Stimulated activated naive CD4-positive, alpha-beta T cell treated with Interleukin-2 at 50 U/mL for 16 hours (primary cell): ENCODE data around the gene HTRA3.

ENCODE experiments used
- DNase-seq: peaks from one replicate; lab custom pipeline; 2025; lab: John Stamatoyannopoulos, UW

Gene HTRA3

GRCh38 chr4:8267077-8267476 lies 2.5 kb upstream of the HTRA3 start:
- no peak for DNase-seq

GRCh38 chr4:8268211-8268610 lies 1.3 kb upstream of the HTRA3 start:
- DNase-seq, result no peak

GRCh38 chr4:8268901-8269534 lies 536 bp upstream of the HTRA3 start:
- DNase-seq, result no peak

GRCh38 chr4:8270418-8270771 lies 841 bp downstream of the HTRA3 start:
- DNase-seq, result no peak

- no peak for DNase-seq
These were observed 1.6 kb downstream of the HTRA3 start for GRCh38 chr4:8270912-8271815.

- DNase-seq, result no peak
These were observed 2.3 kb downstream of the HTRA3 start for GRCh38 chr4:8271821-8272220.

- no peak for DNase-seq
These were observed 3.2 kb downstream of the HTRA3 start for GRCh38 chr4:8272472-8273428.

GRCh38 chr4:8273450-8273849 lies 3.9 kb downstream of the HTRA3 start:
- DNase-seq, result no peak

- no peak for DNase-seq
These were observed 4.6 kb downstream of the HTRA3 start for GRCh38 chr4:8274066-8274652.

GRCh38 chr4:8274765-8275547 lies 5.4 kb downstream of the HTRA3 start:
- no peak for DNase-seq

- no peak for DNase-seq
These were observed 6.0 kb downstream of the HTRA3 start for GRCh38 chr4:8275548-8275910.

- DNase-seq, result no peak
These were observed 7.0 kb downstream of the HTRA3 start for GRCh38 chr4:8276358-8277240.

GRCh38 chr4:8277356-8278008 lies 7.9 kb downstream of the HTRA3 start:
- no peak for DNase-seq

GRCh38 chr4:8278009-8278395 lies 8.4 kb downstream of the HTRA3 start:
- no peak for DNase-seq

GRCh38 chr4:8278421-8279287 lies 9.1 kb downstream of the HTRA3 start:
- DNase-seq, result no peak

GRCh38 chr4:8279321-8280157 lies 10.0 kb downstream of the HTRA3 start:
- no peak for DNase-seq

GRCh38 chr4:8280158-8280875 lies 10.8 kb downstream of the HTRA3 start:
- no peak for DNase-seq
